SIG-M5 treated with dmso at 0.1 percent for 504 hours (cell line): Measurements from ENCODE around the gene AIMP1.

Experiments used
- DNase-seq: peaks from one replicate; lab custom pipeline; 2025; ENCODE audit not compliant: unreplicated experiment; lab: John Stamatoyannopoulos, UW

The AIMP1 gene

DNA sequence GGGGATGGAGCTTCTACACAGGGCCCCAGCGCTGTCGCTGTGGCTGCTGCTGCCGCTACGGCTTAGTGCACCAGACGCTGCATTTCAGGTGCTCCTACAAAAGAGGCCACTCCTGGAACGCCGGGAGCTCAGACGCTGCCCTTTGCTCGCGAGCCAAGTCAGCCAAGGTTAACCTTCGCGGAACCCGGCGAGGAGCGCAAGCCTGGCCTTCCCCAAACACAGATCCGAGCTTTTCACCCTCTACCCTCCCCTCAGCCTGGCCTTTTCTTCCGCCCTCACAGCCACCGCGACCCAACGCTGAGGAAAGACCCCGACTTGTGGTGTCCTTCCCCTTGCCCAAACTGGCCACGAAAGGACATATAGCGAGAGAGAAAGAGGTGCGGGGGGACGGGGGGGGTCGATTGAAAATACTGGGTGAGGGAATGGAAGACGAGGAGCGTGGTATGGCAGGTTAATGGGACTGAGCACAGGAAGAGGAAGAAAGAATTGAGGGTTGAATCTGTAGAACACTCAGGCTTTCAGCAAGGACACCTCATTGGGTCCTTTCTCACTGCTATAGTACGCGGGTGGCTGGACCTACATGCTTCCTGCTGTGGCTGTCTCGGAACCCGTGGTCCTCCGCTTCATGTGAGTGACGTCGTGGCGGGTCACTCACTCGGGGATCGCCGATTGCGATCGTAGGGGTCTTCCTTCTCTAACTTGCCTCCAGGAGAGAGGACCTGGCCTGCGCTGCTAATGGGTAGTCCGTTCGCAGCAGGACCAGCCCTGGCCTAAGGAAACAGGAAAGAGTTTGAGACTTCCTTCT is at the start of gene AIMP1, which contains the start of gene TBCK:
TSS of gene AIMP1 (plus strand) at position 583 of the 805 bp plus-strand sequence. CDS start 8,460 bp downstream, outside the sequence.
TSS of gene TBCK (minus strand) at position 242 of the 805 bp plus-strand sequence. CDS start 7,249 bp downstream, outside the sequence.
- DNase-seq: peak; percentile 92

GRCh38 chr4:106268786-106269185 is 47.6 kb upstream of the AIMP1 start:
- DNase-seq: no peak

GRCh38 chr4:106269711-106270110 is 46.6 kb upstream of the AIMP1 start:
- DNase-seq: no peak

DNA sequence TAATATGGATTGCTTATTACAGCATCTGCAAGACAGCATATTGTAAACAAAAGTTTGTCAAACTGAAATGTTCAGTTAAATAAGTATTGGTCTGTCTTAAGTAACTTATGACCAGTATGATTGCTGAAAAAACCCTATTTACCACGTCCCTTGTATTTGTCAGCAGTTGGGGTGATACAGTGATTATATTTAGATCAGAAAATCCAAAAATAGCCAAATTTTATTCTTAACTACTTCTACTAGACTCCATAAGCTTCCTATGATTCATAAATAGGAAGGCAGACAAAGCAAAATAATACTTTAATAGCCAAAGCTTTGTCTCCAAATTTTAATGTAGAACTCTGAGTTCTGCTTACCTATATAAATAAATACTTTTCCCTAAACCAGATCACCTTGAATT is 45.6 kb upstream of the AIMP1 start:
- no peak for DNase-seq

- DNase-seq: no peak
Measured at GRCh38 chr4:106273831-106274230, 42.5 kb upstream of the AIMP1 start.

GRCh38 chr4:106277140-106277675 is 39.1 kb upstream of the AIMP1 start:
- no peak for DNase-seq

- no peak for DNase-seq
Measured at GRCh38 chr4:106284227-106284626, 32.1 kb upstream of the AIMP1 start.

DNA sequence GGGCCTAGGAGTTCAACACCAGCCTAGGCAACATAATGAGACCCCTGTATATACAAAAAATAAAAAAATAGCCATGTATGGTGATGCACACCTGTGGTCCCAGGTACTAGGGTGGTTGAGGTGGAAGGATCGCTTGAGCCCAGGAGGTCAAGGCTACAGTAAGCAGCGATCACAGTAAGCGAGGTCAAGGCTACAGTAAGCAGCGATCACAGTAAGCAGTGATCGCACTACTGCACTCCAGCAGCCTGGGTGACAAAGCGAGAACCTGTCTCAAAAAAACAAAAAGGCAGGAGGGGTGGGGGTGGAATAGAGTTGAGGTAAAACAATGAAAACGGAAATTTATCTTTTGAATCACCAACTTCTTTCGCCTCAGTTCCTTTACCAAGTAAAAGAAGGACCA is 29.7 kb upstream of the AIMP1 start:
- no peak for DNase-seq

DNA sequence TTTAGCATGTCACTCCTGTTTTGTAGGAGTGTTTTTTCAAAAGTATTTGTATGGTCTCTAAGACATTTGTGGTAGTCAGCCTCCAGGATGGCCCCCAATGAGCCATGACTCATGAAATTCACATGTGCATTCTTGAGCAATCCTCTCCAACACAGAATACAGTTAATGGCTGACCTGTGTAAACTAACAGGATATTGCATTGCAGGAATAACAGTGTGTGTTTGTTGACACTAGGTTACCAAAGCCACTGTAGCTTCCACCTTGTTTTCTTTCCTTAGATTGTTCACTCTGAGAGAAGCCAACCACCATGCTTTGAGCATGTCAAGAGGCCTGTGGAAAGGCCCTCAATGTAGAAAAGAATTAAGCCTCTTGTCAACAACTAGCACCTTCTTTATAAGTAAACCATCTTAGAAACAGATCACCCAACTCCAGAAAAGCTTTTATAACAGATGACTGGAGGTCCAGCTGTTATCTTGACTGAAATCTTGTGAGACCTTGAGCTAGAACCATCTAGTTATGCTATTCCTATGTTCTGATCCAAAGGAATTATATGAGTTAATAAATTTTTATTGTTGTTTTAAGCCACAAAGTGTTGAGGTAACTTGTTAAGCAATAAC is 28.9 kb upstream of the AIMP1 start:
- DNase-seq: peak; percentile 62

GRCh38 chr4:106289737-106290136 is 26.6 kb upstream of the AIMP1 start:
- no peak for DNase-seq

GRCh38 chr4:106291678-106292077 is 24.7 kb upstream of the AIMP1 start:
- no peak for DNase-seq

- DNase-seq: no peak
Measured at GRCh38 chr4:106294062-106294461, 22.3 kb upstream of the AIMP1 start.

- no peak for DNase-seq
Measured at GRCh38 chr4:106297245-106298035, 18.9 kb upstream of the AIMP1 start.

DNA sequence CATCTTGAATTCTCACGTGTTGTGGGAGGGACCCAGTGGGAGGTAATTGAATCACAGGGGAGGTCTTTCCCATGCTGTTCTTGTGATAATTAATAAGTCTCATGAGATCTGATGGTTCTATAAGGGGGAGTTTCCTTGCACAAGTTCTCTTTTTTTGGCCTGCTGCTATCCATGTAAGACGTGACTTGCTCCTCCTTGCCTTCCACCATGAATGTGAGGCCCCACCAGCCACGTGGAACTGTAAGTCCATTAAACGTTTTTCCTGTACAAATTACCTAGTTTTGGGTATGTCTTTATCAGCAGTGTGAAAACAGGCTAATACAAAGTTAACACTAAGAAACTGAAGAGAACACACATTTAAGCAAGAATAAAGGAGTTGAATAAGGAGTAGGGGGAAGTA is 16.4 kb upstream of the AIMP1 start:
- no peak for DNase-seq

DNA sequence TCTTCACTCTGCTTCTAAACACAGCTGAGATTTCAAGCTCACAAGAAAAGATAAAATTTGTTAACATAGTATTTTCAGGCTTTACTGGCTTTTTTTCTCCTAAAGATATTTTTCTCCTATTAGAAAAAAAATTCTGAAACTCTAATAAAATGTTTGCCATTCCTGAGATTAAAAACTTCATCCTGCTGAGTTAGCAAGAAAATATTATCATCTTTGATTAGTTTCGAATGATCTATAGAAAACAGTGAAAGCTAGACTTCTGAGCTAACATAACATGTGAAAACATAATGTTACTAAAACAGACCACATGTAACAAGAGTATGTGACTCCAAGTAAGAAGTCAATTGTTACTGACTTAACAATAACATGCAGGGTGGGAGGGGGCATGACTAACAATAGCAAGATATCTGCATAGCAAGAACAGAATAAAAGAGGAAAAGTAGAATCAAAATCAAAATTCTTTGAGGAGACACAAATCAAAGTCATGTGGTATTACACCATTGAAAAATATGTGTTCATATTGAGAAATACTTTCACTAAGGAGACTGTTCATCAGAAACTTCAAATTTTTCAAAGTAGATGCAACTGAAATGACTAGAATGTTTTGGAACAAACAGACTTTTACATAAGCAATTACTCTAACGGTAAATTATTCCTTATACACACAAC is 14.8 kb upstream of the AIMP1 start:
- DNase-seq: no peak

DNA sequence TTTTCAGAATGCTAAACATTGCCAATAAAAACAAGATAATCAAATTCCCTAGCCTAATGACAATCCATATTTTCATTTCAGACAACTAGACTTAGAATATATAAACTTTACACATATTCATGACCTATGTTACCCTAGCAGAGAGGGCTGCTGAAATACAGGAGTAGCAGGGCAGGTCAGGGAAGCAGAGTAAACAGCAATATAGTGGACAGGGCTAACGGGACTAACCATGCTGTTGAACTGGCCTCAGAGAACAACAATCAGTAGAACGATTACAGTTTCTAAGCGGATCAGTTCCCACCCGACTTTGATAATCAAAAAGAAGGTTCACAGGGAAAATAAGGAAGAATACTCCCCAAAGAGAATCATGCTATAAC is 14.3 kb upstream of the AIMP1 start:
- no peak for DNase-seq

DNA sequence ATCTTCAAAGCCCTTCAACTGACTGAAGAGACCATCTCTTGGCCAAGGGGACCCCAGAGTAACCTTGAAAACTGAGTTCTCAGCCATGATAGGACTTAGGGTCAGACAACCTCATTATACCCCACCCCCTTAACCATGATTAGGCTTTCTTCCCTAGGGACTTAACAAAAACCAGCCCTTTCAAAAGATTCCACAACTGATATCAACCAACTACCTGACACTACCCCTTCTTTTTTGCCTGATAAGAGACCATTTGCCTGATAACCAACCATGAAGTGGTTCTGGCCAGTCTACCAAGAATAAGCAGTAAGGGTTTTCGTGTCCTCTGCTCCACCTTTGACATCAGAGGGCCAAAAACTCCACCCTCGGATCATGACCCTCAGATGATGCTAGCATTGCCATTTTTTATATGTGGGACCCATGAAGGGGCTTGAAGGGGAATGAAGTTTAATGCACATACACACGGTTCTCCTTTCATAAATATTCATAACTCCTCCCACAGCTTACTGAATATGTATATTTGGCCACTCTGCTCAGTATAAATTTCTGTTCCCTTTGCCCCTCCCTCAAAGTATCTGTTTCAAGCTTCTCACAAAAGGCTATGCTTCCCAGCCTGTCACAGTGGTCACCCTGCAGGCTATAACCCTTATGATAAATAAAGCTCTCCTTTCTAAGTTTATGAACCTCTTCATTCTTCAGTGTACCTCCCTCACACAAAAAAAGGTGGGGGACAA is 12.6 kb upstream of the AIMP1 start:
- DNase-seq: no peak

GRCh38 chr4:106304632-106305031 is 11.7 kb upstream of the AIMP1 start:
- no peak for DNase-seq

DNA sequence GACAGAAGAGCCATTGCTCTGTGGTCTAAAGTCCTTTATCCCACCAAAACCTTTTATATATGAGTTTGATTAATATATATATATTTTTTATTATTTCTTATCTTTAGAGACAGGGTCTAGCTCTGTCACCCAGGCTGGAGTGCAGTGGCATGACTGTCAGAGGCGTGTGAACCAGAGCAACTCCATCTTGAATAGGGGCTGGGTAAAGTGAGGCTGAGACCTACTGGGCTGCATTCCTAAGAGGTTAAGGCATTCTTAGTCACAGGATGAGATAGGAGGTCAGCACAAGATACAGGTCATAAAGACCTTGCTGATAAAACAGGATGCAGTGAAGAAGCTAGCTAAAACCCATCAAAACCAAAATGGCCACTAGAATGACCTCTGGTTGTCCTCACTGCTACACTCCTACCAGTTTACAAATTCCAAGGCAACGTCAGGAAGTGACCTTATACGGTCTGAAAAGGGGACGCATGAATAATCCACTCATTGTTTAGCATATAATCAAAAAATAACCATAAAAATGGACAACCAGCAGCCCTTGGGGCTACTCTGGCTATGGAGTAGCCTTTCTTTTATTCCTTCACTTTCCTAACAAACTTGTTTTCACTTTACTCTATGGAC is 10.8 kb upstream of the AIMP1 start:
- DNase-seq: no peak

- DNase-seq: no peak
Measured at GRCh38 chr4:106306561-106306960, 9.8 kb upstream of the AIMP1 start.
